VCaP (cell line): Measurements from ENCODE around the gene MYO7B.
A peak's percentile ranks its signal among the peaks of the same experiment; 100 is the strongest.

Source experiments
- H3K27ac ChIP-seq: fragments of 450-650 bp; 2 replicates; pipeline ENCODE4 v1.5.1; 2017
- CTCF ChIP-seq: fragments of 450-650 bp; conservative IDR thresholded peaks from 2 replicates; pipeline ENCODE4 v1.5.1; 2017; ENCODE audit warnings: mild to moderate bottlenecking, moderate library complexity

MYO7B gene

GRCh38 chr2:127586746-127587295 lies 51.3 kb downstream of the MYO7B start:
- H3K27ac ChIP-seq, result no peak overlapping the region
- no peak for TF ChIP-seq CTCF

GRCh38 chr2:127588241-127588640 lies 52.8 kb downstream of the MYO7B start:
- no peak overlapping the region for H3K27ac ChIP-seq
- no peak for TF ChIP-seq CTCF

- TF ChIP-seq CTCF, result no peak
- no peak overlapping the region for H3K27ac ChIP-seq
These were observed 53.9 kb downstream of the MYO7B start for GRCh38 chr2:127589358-127589757.

GRCh38 chr2:127589841-127590240 lies 54.4 kb downstream of the MYO7B start:
- no peak for TF ChIP-seq CTCF
- H3K27ac ChIP-seq, result no peak overlapping the region

GRCh38 chr2:127590386-127591190 lies 55.1 kb downstream of the MYO7B start:
- no peak overlapping the region for H3K27ac ChIP-seq
- TF ChIP-seq CTCF, result no peak

GRCh38 chr2:127591221-127591923 lies 55.9 kb downstream of the MYO7B start:
- H3K27ac ChIP-seq, result no peak overlapping the region
- peak; percentile 94 for TF ChIP-seq CTCF

GRCh38 chr2:127592761-127593227 lies 57.3 kb downstream of the MYO7B start:
- no peak for TF ChIP-seq CTCF
- no peak overlapping the region for H3K27ac ChIP-seq
